ENCODE results near the gene OTOGL.
"Not testable (repeated sequence)": the region's sequence is repeated elsewhere in the genome, so short reads cannot be mapped to it uniquely, and the experiment has no call there.

Gene OTOGL

GRCh38 chr12:80120994-80121393 is 21.7 kb downstream of the OTOGL start:
- no peak for DNase-seq (ENCODE audit: low read depth in 2 of 2)

- no peak for DNase-seq (ENCODE audit: low read depth in 2 of 2)
Observed at GRCh38 chr12:80121661-80122060, 22.3 kb downstream of the OTOGL start.

- no peak for DNase-seq (ENCODE audit: low read depth in 2 of 2)
Observed at GRCh38 chr12:80129895-80130530, 30.7 kb downstream of the OTOGL start.

- no peak for DNase-seq (ENCODE audit: low read depth in 2 of 2)
Observed at GRCh38 chr12:80135624-80136023, 36.3 kb downstream of the OTOGL start.

- no peak for DNase-seq (ENCODE audit: low read depth in 2 of 2)
Observed at GRCh38 chr12:80140005-80140404, 40.7 kb downstream of the OTOGL start.

GRCh38 chr12:80142640-80143039 is 43.3 kb downstream of the OTOGL start:
- DNase-seq (ENCODE audit: low read depth in 2 of 2): no peak

GRCh38 chr12:80143537-80143936 is 44.2 kb downstream of the OTOGL start:
- no peak for DNase-seq (ENCODE audit: low read depth in 2 of 2)

GRCh38 chr12:80149547-80150313 is 50.4 kb downstream of the OTOGL start:
- not testable (repeated sequence) for DNase-seq (ENCODE audit: low read depth in 2 of 2)

- no peak for DNase-seq (ENCODE audit: low read depth in 2 of 2)
Observed at GRCh38 chr12:80151131-80151530, 51.8 kb downstream of the OTOGL start.

GRCh38 chr12:80154261-80154660 is 54.9 kb downstream of the OTOGL start:
- DNase-seq (ENCODE audit: low read depth in 2 of 2): no peak

- DNase-seq (ENCODE audit: low read depth in 2 of 2): no peak
Observed at GRCh38 chr12:80156306-80156705, 57.0 kb downstream of the OTOGL start.

- DNase-seq (ENCODE audit: low read depth in 2 of 2): no peak
Observed at GRCh38 chr12:80157645-80158044, 58.3 kb downstream of the OTOGL start.

- DNase-seq (ENCODE audit: low read depth in 2 of 2): no peak
Observed at GRCh38 chr12:80161612-80162011, 62.3 kb downstream of the OTOGL start.

GRCh38 chr12:80162177-80162576 is 62.8 kb downstream of the OTOGL start:
- DNase-seq (ENCODE audit: low read depth in 2 of 2): no peak

GRCh38 chr12:80165746-80166145 is 66.4 kb downstream of the OTOGL start:
- no peak for DNase-seq (ENCODE audit: low read depth in 2 of 2)

- no peak for DNase-seq (ENCODE audit: low read depth in 2 of 2)
Observed at GRCh38 chr12:80166751-80167150, 67.4 kb downstream of the OTOGL start.

- DNase-seq (ENCODE audit: low read depth in 2 of 2): no peak
Observed at GRCh38 chr12:80168936-80169335, 69.6 kb downstream of the OTOGL start.

- no peak for DNase-seq (ENCODE audit: low read depth in 2 of 2)
Observed at GRCh38 chr12:80170915-80171314, 71.6 kb downstream of the OTOGL start.

- no peak for DNase-seq (ENCODE audit: low read depth in 2 of 2)
Observed at GRCh38 chr12:80173083-80173864, 73.9 kb downstream of the OTOGL start.

- DNase-seq (ENCODE audit: low read depth in 2 of 2): no peak
Observed at GRCh38 chr12:80175307-80175930, 76.1 kb downstream of the OTOGL start.

- DNase-seq (ENCODE audit: low read depth in 2 of 2): no peak
Observed at GRCh38 chr12:80176706-80177105, 77.4 kb downstream of the OTOGL start.

GRCh38 chr12:80178846-80179245 is 79.5 kb downstream of the OTOGL start:
- no peak for DNase-seq (ENCODE audit: low read depth in 2 of 2)
